SH-SY5Y (cell line): ENCODE measurements around the gene ALG12.

Source experiments
- GATA2 ChIP-seq: IDR thresholded peaks from 2 replicates; pipeline ENCODE4 v1.6.1; 2011; ENCODE audit warnings: mild to moderate bottlenecking, low read depth, low read length
- GATA3 ChIP-seq: IDR thresholded peaks from 2 replicates; pipeline ENCODE4 v1.6.1; 2011; ENCODE audit warnings: low read depth, mild to moderate bottlenecking, low read length, moderate library complexity

GRCh38 chr22:49956914-49957825, 38.9 kb upstream of the ALG12 start:
- no peak for TF ChIP-seq GATA2
- TF ChIP-seq GATA3: no peak
